K562 (cell line): ENCODE results near the gene GOLGA8J.

Experiments used
- NBN ChIP-seq: fragments of 450-650 bp; IDR thresholded peaks from 2 replicates; pipeline ENCODE4 v1.6.1; 2016; ENCODE audit warnings: low read depth, mild to moderate bottlenecking
- ZNF224 ChIP-seq: sonication (generic); formaldehyde crosslinking; IDR thresholded peaks from 2 replicates; pipeline ENCODE4 v1.8.0; 2022; ENCODE audit warnings: mild to moderate bottlenecking, missing genetic modification reagents
- TF ChIP-seq, protein P1 (sequence below), 3 experiments: IDR thresholded peaks in 2 of 3; conservative IDR thresholded peaks in 1 of 3; 2 replicates each; pipeline ENCODE4 v1.5.1; 2011 to 2012; ENCODE audit warnings: low read length in 3 of 3, mild to moderate bottlenecking in 3 of 3, control low read depth in 2 of 3, improper control_type of control experiment in 1 of 3, inconsistent platforms in 1 of 3, low read depth in 1 of 3, mixed read lengths in 1 of 3, moderate library complexity in 1 of 3; ENCODE audit not compliant: insufficient read depth in 2 of 3
- TF ChIP-seq, protein P2 (sequence below): IDR thresholded peaks from 2 replicates; pipeline ENCODE4 v1.6.1; 2016; ENCODE audit warnings: missing genetic modification characterization, missing compliant biosample characterization

DNA sequence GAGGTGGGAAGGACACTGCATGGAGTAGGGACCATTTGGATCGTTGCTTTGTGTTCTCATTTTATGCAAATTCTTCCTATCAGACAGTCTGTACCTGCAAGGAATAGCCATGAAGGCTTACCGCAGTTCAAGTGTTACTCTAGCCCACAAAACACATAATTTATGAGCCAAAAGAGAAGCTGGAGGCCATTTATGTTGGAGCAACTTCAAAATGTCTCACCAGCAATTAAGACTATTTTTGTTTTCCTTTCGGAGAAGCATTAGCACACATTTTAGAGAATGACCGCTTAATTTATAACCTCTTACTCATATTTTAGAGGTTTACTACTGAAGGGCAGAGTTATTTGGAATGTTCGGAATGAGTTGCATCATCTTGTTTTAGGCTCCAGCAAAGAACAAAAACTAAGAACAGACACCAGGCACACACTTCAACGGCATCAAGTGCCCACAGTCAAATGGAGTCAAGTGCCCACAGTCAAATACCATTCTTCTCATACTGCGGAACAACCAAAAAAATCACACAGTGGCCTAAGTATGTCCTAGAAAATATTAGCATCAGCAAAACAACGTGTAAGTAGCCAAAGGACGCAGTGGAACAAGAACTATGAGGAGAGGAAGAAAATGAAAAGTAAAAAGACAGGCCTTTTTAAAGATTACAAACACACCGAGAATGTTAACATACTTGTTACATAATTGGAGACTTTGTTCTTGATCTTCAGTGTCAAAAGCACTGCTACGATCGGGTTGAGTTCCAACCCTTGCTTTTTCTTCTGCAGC, 17.5 kb upstream of the GOLGA8J start:
- TF ChIP-seq, protein P1, sequence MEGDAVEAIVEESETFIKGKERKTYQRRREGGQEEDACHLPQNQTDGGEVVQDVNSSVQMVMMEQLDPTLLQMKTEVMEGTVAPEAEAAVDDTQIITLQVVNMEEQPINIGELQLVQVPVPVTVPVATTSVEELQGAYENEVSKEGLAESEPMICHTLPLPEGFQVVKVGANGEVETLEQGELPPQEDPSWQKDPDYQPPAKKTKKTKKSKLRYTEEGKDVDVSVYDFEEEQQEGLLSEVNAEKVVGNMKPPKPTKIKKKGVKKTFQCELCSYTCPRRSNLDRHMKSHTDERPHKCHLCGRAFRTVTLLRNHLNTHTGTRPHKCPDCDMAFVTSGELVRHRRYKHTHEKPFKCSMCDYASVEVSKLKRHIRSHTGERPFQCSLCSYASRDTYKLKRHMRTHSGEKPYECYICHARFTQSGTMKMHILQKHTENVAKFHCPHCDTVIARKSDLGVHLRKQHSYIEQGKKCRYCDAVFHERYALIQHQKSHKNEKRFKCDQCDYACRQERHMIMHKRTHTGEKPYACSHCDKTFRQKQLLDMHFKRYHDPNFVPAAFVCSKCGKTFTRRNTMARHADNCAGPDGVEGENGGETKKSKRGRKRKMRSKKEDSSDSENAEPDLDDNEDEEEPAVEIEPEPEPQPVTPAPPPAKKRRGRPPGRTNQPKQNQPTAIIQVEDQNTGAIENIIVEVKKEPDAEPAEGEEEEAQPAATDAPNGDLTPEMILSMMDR (IDR thresholded peaks at IDR 0.05 in 2 of 3, conservative IDR thresholded peaks at IDR 0.05 in 1 of 3; ENCODE audit: insufficient read depth in 2 of 3, low read depth in 1 of 3, low read length in 3 of 3) = no peak
- no peak for TF ChIP-seq ZNF224 (CRISPR knock-in tag)
- no peak for TF ChIP-seq NBN
- TF ChIP-seq, protein P2, sequence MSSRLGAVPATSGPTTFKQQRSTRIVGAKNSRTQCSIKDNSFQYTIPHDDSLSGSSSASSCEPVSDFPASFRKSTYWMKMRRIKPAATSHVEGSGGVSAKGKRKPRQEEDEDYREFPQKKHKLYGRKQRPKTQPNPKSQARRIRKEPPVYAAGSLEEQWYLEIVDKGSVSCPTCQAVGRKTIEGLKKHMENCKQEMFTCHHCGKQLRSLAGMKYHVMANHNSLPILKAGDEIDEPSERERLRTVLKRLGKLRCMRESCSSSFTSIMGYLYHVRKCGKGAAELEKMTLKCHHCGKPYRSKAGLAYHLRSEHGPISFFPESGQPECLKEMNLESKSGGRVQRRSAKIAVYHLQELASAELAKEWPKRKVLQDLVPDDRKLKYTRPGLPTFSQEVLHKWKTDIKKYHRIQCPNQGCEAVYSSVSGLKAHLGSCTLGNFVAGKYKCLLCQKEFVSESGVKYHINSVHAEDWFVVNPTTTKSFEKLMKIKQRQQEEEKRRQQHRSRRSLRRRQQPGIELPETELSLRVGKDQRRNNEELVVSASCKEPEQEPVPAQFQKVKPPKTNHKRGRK (tag) = no peak
